NK-92 treated with Interleukin-12 subunit alpha and Interleukin-12 subunit beta, amount 100 ng/mL, for 24 hours (cell line): ENCODE results near the gene SAMD8.
A peak's percentile ranks its signal among the peaks of the same experiment; 100 is the strongest.
"Not testable (repeated sequence)": the region's sequence is repeated elsewhere in the genome, so short reads cannot be mapped to it uniquely, and the experiment has no call there.

Experiments
- DNase-seq: peaks from one replicate; lab custom pipeline; 2025; lab: John Stamatoyannopoulos, UW

Gene SAMD8

DNA sequence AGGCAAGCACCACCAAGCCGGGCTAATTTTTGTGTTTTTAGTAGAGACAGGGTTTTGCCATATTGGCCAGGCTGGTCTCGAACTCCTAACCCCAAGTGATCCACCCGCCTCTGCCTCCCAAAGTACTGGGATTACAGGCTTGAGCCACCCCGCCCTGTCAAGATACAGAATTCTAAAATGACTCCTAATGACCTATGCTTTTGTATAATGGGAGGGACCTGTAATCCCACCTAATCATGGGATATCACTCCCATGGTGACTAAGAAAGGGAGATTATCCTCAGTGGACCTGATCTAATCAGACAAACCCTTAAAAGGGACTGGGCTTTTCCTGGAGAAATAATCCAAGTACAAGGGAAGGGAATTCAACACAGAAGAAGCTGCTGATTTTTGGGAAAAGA, 28.8 kb downstream of the SAMD8 start:
- no peak for DNase-seq

DNA sequence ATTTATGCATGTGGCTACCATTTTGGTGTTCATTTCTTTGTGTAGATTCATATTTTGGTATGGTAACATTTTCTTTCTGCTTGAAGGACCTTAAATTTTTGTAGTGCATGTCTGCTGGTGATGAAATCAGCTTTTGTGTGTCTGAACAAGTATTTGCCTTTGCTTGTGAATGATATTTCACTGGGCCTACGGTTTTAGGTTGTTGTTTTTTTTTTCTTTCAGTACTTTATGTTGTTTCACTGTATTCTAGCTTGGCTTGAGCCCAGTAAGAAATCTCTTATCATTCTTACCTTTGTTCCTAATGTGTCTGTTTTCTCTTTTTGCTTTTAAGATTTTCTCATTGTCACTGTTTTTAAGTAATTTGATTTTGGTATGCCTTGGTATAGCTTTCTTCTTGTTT, 31.9 kb downstream of the SAMD8 start:
- DNase-seq, result no peak

DNA sequence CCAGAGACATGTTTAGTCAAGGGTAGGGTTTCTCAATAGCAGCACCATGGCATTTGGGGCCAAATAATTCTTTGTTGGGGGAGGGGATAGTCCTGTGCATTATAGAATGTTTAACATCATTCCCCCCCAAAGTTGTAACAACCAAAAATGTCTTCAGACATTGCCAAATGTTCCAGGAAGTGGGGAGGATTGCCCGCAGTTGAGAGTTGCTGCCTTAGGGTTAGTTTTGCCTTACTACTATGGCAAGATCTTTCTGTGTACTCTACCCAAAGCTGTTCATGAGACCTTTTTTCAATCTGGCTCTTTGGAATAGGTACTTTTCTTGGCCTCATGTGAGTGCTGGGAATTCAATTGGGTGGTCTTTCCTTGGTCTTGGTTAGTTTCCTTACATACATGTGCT, 34.1 kb downstream of the SAMD8 start:
- DNase-seq, result no peak

- no peak for DNase-seq
These were observed 35.3 kb downstream of the SAMD8 start for GRCh38 chr10:75146780-75147179.

DNA sequence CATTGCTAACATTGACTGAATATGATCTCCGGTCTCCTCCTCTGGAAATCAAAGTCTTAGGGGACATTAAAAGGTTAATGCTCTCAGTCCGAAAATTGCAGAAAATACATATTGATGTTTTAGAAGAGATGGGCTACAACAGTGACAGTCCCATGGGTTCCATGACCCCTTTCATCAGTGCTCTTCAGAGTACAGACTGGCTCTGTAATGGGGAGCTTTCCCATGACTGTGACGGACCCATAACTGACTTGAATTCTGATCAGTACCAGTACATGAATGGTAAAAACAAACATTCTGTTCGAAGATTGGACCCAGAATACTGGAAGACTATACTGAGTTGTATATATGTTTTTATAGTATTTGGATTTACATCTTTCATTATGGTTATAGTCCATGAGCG, 39.2 kb downstream of the SAMD8 start:
- DNase-seq, result no peak

DNA sequence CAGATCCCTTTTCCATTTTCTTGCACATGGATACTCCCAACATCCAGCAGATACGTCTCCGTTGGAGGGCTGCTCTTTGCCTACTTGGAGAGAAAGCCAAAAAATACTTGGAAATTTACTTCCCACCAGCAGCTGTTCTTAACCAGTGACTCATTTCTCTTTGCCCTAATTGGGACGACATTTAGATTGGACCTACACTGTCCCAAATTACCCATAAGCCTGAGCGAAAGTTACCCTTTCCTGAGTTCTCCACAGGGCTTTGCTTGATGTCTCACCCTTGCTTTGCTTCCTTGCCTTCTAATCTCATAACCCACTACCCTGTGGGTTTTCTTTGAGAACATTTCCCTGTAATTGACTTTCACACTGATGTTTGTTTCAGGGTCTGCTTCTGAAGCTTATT, 48.1 kb downstream of the SAMD8 start:
- DNase-seq, result no peak

- DNase-seq, result no peak
These were observed 54.5 kb downstream of the SAMD8 start for GRCh38 chr10:75165684-75166622.

DNA sequence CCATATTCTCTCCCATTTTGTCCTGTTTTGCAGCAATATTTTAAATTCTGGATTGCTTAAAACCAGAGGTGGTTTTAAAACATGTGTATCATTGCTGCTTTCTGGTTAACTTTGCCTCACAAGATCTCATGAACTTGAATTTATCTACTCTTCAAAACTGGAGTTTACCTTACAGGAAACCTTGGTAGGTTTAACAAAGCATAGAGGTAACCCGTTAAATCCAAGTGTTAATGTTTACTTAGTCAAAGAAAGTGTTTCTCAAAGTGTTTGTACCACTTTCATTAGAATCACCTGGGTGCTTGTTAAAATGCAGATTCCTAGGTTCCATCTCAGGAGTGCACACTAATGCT, 55.1 kb downstream of the SAMD8 start:
- DNase-seq, result no peak

GRCh38 chr10:75168275-75168674, 56.8 kb downstream of the SAMD8 start:
- no peak for DNase-seq

- no peak for DNase-seq
These were observed 58.8 kb downstream of the SAMD8 start for GRCh38 chr10:75170215-75170614.

- no peak for DNase-seq
These were observed 63.6 kb downstream of the SAMD8 start for GRCh38 chr10:75175046-75175445.

DNA sequence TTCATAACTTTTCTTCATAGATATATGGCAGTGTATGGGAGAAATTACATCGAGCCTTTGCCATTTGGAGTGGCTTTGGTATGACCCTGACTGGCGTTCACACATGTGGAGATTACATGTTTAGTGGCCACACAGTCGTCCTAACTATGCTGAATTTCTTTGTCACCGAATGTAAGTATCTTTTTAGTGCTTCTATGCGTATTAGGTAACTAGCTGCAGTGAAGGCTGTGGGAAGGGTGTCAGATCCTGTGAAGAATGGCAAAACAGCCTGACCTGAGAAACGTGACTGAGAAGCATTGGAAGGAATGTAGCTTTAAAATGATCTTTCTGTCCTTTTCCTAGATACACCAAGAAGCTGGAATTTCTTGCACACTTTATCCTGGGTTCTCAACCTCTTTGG, 64.6 kb downstream of the SAMD8 start:
- DNase-seq, result no peak

DNA sequence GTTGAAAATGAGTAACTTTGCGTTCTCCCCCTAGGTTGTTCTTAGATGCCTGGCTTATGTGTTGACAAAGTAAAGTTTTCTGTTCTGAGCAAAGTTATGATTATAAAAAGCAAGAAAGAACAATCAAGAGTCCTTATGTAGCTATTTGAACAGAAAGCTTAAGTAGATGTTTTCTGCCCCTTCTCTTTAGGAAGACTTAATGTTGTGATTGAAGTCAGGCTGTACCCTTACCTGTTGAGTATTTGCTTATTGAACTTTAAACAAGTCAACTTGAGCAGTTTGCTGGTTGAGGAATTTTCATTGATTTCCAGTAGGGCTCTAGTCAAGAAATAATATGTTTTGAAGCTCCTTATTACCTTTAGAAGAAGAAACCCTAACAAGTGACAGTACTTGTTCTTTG, 65.3 kb downstream of the SAMD8 start:
- no peak for DNase-seq

GRCh38 chr10:75179657-75180177, 68.3 kb downstream of the SAMD8 start:
- no peak for DNase-seq

GRCh38 chr10:75180592-75180991, 69.1 kb downstream of the SAMD8 start:
- no peak for DNase-seq

GRCh38 chr10:75181073-75181472, 69.6 kb downstream of the SAMD8 start:
- no peak for DNase-seq

DNA sequence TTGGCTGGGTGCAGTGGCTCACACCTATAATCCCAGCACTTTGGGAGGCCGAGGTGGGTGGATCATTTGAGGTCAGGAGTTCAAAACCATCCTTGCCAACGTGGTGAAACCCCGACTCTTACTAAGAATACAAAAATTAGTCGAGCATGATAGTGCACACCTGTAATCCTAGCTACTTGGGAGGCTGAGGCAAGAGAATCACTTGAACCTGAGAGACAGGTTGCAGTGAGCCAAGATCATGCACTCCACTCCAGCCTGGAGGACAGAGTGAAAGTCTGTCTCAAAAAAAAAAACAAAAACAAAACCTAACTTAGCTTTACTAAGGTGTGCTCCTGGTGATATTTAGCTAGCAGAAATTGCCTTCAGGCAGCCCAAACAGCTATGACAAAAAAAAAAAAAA, 74.9 kb downstream of the SAMD8 start:
- no peak for DNase-seq

DNA sequence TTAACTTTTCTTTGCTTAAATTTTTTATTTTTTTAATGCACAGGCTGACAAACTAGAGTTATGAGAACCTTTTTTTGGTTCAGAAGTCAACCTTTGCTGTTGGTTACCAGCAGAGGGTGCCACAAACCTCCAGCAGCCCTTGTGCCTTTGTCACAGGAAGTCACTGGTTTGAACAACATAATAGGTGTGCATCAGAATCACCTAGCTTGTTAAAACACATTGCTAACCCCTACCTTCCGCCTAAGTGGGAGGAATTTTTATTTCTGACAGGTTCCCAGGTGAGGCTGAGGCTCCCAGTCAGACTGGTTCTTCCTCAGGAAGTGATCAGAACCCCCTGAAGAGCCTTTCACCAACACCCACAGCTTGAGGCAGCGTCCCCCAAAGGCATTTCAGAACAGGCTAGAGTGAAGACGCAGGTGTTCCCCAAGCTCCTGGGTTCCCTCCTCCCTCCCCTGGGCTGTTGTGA, 76.5 kb downstream of the SAMD8 start:
- DNase-seq, result peak; percentile 39

DNA sequence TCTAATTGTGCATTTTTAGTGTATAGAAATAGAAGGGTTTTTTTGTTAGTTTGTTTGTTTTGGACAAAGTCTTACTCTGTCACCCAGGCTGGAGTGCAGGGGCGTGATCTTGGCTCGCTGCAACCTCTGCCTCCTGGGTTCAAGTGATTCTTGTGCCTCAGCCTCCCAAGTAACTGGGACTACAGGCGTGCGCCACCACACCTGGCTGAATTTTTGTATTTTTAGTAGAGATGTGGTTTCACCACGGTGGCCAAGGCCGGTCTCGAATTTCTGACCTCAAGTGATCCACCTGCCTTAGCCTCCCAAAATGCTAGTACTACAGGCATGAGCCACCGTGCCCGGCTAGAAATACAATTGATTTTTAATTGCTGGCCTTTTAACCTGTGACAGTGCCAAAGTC, 77.1 kb downstream of the SAMD8 start:
- not testable (repeated sequence) for DNase-seq

DNA sequence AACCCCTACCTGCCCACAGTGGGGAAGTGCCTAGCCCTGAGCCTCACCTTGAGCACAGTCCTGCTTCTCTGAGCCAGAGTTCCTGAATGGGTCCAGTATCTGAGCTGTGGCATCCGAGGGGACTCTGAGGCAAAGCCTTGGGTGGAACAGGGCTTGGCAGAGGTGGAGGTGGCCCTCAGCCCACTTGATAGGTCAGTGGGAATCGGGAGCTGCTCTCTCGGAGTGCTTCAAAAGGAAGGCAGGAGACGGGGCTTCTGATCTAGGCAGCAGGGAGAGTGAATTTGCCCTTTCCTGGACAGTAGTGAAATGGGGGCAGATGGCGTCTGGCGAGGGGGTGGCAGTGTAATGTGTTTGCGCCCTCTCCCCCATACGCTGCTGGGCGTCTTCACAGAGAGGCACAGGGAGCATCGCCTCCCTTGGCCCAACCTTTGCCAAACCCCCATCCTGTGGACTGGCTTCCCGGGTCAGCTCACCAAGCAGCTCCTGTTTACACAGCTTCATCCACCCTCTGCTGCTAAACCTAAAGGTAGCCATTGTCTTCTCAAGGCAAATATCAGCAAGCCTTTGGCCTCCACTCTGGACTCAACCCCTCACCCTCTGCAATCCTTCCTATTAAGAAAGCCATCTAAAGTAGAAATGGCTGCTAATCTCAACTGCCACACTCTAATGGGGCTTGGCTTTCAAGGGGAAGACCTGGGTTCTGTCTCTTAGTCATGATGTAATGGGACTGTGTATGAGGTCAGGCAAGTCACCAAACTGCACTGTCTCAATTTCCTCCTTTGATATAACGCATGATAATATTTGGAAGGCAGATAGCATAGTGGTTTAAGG, 78.0 kb downstream of the SAMD8 start:
- DNase-seq, result no peak

DNA sequence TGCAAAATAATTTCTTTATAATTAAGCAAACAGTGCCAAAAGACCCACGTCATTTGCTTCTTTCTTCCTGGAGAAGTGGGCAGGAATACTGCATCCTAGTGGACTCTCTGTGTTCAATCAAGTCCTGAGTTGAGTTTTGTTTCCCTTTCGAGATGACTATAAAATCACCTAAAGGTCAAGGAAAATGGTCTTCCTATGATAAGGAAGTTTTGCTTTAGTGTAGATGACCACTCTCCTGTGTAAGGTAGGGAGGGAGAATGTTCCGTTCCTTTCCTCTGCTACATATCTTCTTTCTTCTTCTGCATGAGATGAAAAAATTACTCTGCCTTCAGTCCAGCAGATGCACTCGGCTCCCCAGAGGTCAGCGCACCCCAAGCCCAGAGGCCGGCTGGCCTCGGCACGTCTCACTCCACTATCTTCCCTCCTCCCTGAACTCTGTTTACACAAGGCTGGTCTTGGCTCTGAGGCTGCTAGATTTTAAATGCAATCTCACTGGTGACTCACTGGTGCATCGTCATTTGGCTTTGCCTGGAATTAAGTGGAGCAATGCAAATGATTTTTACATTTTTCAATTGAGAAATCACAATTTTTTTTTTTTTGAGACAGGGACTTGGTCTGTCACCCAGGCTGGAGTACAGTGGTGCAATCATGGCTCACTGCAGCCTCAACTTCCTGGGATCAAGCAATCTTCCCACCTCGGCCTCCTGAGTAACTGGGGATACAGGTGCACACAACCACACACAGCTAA, 80.5 kb downstream of the SAMD8 start:
- DNase-seq, result no peak

GRCh38 chr10:75194625-75195024, 83.2 kb downstream of the SAMD8 start:
- not testable (repeated sequence) for DNase-seq
